Metanephros (tissue), 1 donor: Measurements from ENCODE around the gene KLRD1. TPM values are rescaled to one million over a fixed set of nuclear protein-coding genes. Genes with fewer than 3 reads are reported as not detected.

Experiments
- total RNA-seq: library from RNA; depleted of rRNA; stranded (reverse); fragments of >200 nt; gene quantifications from one replicate; pipeline ENCODE4 v1.2.3, GENCODE V29; 2014

Gene KLRD1, protein sequence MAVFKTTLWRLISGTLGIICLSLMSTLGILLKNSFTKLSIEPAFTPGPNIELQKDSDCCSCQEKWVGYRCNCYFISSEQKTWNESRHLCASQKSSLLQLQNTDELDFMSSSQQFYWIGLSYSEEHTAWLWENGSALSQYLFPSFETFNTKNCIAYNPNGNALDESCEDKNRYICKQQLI
- 0.47 TPM for total RNA-seq

GRCh38 chr12:10307630-10308029 is at the start of gene KLRD1:
KLRD1 (plus strand) TSS chr12:10307870; CDS start chr12:10308078, 208 bp downstream.

Other genes starting within 250 kb of the KLRD1 start
- gene CLEC1A, start 208.9 kb upstream of the KLRD1 start, total RNA-seq = 6.1 TPM
- gene CLEC7A, start 177.7 kb upstream of the KLRD1 start, total RNA-seq = 4.7 TPM
- 3.0 TPM for gene OLR1, start 135.7 kb upstream of the KLRD1 start, total RNA-seq
- gene TMEM52B, start 128.8 kb upstream of the KLRD1 start, total RNA-seq = 127 TPM
- gene GABARAPL1, start 95.0 kb upstream of the KLRD1 start, total RNA-seq = 93.0 TPM
- 0.41 TPM for gene KLRK1, start 82.2 kb downstream of the KLRD1 start, total RNA-seq
- gene KLRC4, start 101.9 kb downstream of the KLRD1 start, total RNA-seq = not detected
- not detected for gene KLRC3, start 112.7 kb downstream of the KLRD1 start, total RNA-seq
- gene KLRC2, start 128.1 kb downstream of the KLRD1 start, total RNA-seq = not detected
- gene KLRC1, start 145.5 kb downstream of the KLRD1 start, total RNA-seq = 0.41 TPM
- 0.47 TPM for gene EIF2S3B, start 198.0 kb downstream of the KLRD1 start, total RNA-seq